Lower leg skin (tissue), 4 donors: ENCODE data around the gene PTS. TPM values are rescaled to one million over a fixed set of nuclear protein-coding genes. Genes with fewer than 3 reads are reported as not detected.
"Not testable (repeated sequence)": the region's sequence is repeated elsewhere in the genome, so short reads cannot be mapped to it uniquely, and the experiment has no call there.

ENCODE experiments used
- DNase-seq, 2 donors: peaks; one replicate each; pipeline ENCODE4 v3.0.0-alpha.2; 2019; ENCODE audit warnings: low spot score in 2 of 2
- H3K4me3 ChIP-seq: fragments of 200-600 bp; sonication (generic); 2 replicates; pipeline ENCODE4 v1.5.1; 2017; ENCODE audit warnings: mild to moderate bottlenecking, low read depth; ENCODE audit not compliant: poor library complexity, severe bottlenecking
- CTCF ChIP-seq, 3 donors: fragments of 450-650 bp; IDR thresholded peaks; one replicate each; pipeline ENCODE4 v1.5.1; 2016; ENCODE audit warnings: antibody characterized with exemption in 3 of 3, mild to moderate bottlenecking in 3 of 3, moderate library complexity in 2 of 3
- POLR2A ChIP-seq, 2 donors: fragments of 450-650 bp; IDR thresholded peaks; one replicate each; pipeline ENCODE4 v1.6.1; 2016 to 2017; ENCODE audit warnings: antibody characterized with exemption in 2 of 2, mild to moderate bottlenecking in 1 of 2, moderate library complexity in 1 of 2
- WGBS, 2 donors: methylation state at CpG; one replicate each; pipeline ENCODE4 v1.1.5; 2018; 5-methylcytosine and 5-hydroxymethylcytosine counted together
- intact Hi-C: fragments of 100-400 bp; cut with DNase I; formaldehyde crosslinking; loops from one replicate; pipeline ENCODE4 v1.15.0; 2023; ENCODE audit warnings: low total_unique reads
- total RNA-seq, 4 donors: library from RNA; depleted of rRNA; stranded (reverse); fragments of >200 nt; gene quantifications; one replicate each; pipeline ENCODE4 v1.1.0, GENCODE V29; 2016

PTS gene
- total RNA-seq, 4 donors from 2014 or later: 17.0 to 37.2 (median 22.4) TPM

GRCh38 chr11:112182867-112183266 is 43.4 kb upstream of the PTS start:
- intact Hi-C loops: no loop called here
- 76 to 81% methylated on average over 1 of the region's 1 CpG for WGBS, 2 donors
- H3K4me3 ChIP-seq: no peak overlapping the region
- DNase-seq: no peak
- no peak for TF ChIP-seq POLR2A (IDR thresholded peaks at IDR 0.05)
- TF ChIP-seq CTCF (IDR thresholded peaks at IDR 0.05): no peak

GRCh38 chr11:112185883-112186282 is 40.3 kb upstream of the PTS start:
- TF ChIP-seq POLR2A (IDR thresholded peaks at IDR 0.05): no peak
- no peak for TF ChIP-seq CTCF (IDR thresholded peaks at IDR 0.05)
- H3K4me3 ChIP-seq: no peak overlapping the region
- intact Hi-C loops: no loop called here
- DNase-seq: no peak

GRCh38 chr11:112186304-112186703 is 39.9 kb upstream of the PTS start:
- TF ChIP-seq CTCF (IDR thresholded peaks at IDR 0.05) (no peak), POLR2A (IDR thresholded peaks at IDR 0.05) (no peak)
- no peak overlapping the region for H3K4me3 ChIP-seq
- intact Hi-C loops: no loop called here
- no peak for DNase-seq

GRCh38 chr11:112195113-112195512 is 31.1 kb upstream of the PTS start:
- intact Hi-C loops, DNase-seq, H3K4me3 ChIP-seq: not testable (repeated sequence)
- 58 to 65% methylated on average over 11 of the region's 11 CpGs for WGBS, 2 donors

- 23 to 24% methylated on average over 2 of the region's 2 CpGs for WGBS, 2 donors
- no peak for TF ChIP-seq CTCF (IDR thresholded peaks at IDR 0.05)
- TF ChIP-seq POLR2A (IDR thresholded peaks at IDR 0.05): no peak
- intact Hi-C loops: no loop called here
- no peak overlapping the region for H3K4me3 ChIP-seq
- DNase-seq: no peak
Measured at GRCh38 chr11:112195951-112196351, 30.3 kb upstream of the PTS start.

- no peak for DNase-seq
- TF ChIP-seq POLR2A (IDR thresholded peaks at IDR 0.05): no peak
- no peak for TF ChIP-seq CTCF (IDR thresholded peaks at IDR 0.05)
Measured at GRCh38 chr11:112196519-112197087, 29.6 kb upstream of the PTS start.

GRCh38 chr11:112199101-112199500 is 27.1 kb upstream of the PTS start:
- H3K4me3 ChIP-seq, intact Hi-C loops, DNase-seq: not testable (repeated sequence)
- 80 to 86% methylated on average over 4 of the region's 4 CpGs for WGBS, 2 donors

More at GRCh38 chr11:112196519-112197087, 29.6 kb upstream of the PTS start:
- no peak overlapping the region for H3K4me3 ChIP-seq
- 87 to 89% methylated on average over 2 of the region's 2 CpGs for WGBS, 2 donors
- intact Hi-C loops: no loop called here
